GM18499 (cell line): ENCODE data around the gene NTHL1.

Source experiments
- ATAC-seq: cut with Tn5 transposase; IDR thresholded peaks from one replicate; pipeline ENCODE4 v1.9.1; 2021; ENCODE audit warnings: moderate number of reproducible peaks; ENCODE audit not compliant: insufficient read depth, unreplicated experiment

Gene NTHL1

DNA sequence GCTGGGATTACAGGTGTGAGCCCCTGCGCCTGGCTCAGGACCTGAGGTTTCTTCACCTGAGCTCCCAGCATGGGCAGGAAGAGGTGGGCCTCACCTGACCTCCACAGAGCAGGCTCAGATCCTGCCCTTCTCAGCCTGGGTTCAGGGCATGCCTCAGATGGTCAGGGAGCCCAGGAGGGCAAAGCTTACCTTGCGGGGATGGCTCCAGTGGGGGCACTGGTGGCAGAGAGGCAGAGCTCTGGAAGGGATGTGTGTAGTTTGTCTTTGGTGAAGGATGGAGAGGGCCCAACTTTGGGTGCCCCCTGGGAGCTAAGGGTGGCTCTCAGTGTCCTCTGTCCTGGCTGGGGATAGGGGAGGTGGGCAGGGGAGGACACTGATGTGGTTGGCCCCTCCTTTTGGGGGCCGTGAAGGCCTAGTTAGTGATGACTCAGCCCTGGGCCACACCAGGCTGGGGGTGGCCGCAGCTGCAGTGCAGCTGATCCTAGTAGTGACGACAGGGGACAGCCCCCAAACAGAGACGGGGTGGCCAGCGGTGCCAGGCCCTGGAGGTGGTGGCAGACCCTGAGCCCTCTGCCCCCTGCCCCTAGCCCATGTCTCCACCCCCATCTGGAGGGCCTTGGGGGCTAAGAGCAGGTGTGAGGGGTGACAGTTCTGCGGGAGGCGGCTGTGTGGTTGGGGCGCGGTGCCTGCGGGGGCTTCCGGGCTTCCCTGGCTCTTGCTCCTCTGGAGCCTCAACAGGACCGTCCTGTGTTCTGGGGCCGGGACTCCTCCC, 15.2 kb downstream of the NTHL1 start:
- ATAC-seq: no peak

DNA sequence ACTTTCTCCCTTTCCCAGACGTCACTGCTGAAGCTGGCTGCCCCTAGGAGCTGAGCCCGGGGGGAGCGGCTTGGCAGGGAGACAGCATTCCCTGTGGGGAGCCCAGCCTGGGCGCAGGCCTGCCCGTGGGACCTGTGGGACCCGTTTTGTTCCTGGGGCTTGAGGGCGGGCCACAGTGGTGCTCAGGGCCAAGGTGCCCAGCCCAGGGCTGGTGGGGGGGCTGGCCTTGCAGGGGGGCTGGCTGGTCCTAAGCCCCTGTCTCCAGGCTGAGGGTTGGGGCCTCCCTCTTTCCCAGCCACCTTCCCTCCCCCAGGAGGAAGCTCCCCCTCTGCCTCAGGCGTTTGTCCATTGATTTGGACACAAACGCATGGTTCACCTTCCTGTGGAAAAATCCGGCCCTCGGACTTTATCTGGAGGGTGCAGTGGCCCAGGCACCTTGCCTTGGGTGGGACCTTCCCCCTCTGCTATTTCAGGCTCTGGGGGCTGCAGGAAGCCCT, 16.5 kb downstream of the NTHL1 start:
- ATAC-seq: no peak

DNA sequence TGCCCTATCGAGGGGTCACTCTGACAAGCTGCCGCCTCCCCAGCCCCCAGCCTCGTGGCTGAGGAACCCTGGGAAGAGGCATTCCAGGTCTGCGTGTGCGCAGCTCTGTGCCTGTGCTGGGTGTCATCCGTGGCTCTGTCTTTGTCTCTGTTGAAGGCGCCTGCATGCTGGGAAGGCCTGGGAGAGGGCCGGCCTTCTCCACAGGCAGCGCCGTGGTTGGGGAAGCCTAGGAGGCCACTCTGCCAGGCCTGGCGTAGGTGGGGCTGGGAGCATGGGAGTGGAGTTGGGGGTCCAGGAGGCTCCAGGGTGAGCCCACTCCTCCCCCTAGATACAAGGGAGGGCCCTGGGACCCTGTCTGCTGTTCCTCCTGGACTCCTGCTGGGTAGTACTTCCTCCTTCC, 17.6 kb downstream of the NTHL1 start:
- no peak for ATAC-seq

DNA sequence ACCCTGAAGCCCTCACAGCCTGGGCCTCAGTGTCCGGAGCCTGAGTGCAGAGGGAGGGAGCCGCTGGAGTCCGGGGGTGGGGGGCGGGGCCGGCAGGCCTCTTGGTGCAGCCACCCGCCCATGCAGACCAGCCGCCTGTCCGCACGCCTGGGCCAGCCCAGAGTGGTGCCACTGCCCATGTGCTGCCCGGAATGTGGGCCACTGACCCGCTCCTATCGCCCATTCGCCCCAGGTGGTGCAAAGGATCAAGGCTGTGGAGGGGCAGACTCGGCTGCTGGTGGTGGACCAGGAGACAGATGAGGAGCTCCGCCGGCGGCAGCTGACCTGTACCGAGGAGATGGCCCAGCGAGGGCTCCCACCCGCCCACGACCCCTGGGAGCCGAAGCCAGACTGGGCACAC, 18.3 kb downstream of the NTHL1 start:
- no peak for ATAC-seq

DNA sequence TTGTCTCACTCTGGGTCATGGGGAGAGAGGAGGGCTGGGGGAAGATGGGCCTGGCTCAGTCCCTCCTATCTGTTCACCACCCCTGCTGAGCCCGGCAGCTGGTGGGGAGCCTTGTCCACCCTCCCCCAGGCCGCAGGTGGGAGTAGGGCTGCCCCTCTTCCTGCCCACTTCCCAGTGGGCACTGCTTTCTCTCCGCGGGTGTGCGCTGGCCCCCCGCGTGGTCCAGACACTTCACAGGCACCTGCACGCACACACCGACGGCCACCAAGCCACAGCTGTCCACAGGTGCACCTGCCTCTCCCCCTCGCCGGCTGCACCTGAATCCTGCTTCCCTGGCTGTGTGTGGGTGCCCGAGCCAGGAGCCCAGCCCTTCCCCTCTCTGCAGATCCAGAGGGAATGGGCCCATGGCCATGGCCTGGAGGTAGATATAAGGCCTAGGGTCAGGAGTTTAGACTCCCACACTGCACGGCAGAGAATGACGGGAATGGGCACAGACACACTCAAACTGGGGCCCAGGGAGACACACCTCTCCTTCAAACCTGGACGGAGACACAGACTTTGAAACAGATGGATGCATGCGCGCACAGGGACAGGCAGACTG, 18.9 kb downstream of the NTHL1 start:
- no peak for ATAC-seq

DNA sequence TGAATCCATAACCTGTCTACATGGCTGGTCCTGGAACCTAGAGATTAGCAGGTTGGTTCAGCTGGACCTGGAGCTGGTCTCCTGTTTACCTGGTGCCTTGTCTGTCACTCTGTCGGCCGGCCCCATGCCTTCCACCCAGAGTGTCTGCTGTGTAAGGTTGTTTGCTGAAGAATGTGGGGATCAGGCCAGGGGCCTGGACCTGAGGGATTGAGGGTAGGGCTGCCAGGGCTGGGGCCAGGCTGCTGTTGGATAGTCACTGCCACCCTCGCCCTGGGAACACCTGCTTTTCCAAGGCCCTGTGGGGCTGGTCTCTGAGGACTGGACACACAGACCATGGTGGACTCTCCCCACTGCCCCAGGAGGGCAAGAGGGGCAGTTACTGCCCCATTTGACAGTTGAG, 19.5 kb downstream of the NTHL1 start:
- no peak for ATAC-seq

DNA sequence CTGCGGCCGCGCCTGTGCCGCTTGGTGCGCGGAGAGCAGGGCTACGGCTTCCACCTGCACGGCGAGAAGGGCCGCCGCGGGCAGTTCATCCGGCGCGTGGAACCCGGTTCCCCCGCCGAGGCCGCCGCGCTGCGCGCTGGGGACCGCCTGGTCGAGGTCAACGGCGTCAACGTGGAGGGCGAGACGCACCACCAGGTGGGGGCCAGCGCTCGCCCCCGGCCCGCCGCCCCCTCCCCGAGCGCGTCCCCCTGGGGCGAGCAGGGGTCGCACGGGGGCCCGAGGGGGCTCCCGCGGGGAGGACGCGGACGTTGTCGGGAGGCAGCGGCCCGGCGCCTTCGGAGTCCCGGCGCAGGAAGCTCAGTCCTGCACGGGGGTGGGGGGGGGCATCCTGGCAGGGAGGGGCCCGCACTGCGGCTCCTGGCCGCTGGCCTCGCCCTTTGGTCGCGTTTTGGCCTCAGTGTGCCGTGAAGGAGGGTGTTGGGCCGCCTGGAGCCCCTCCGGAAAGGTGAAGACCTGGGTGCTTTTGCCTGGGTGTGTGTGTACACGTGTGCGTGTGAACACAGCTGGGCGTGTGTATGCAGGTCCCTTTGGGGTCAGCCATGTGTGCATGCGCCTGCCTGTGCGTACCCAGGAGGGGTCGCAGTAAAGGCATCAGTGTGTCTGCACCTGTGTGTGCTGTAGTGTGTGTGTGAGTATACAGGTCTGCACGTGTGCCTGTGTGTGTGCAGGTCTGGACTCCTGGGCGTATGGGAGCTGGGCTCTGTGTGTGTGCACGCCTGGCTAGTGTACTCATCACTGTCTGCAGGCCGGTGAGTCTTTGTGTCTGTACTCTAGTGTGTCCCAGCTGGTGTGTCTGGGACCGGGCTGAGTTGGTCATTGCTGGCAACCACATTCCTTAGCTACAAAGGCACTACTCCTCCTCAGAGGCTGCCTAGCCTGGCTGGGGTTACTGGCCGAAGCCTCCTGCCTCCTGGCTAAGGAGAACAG, 20.3 kb downstream of the NTHL1 start:
- no peak for ATAC-seq

DNA sequence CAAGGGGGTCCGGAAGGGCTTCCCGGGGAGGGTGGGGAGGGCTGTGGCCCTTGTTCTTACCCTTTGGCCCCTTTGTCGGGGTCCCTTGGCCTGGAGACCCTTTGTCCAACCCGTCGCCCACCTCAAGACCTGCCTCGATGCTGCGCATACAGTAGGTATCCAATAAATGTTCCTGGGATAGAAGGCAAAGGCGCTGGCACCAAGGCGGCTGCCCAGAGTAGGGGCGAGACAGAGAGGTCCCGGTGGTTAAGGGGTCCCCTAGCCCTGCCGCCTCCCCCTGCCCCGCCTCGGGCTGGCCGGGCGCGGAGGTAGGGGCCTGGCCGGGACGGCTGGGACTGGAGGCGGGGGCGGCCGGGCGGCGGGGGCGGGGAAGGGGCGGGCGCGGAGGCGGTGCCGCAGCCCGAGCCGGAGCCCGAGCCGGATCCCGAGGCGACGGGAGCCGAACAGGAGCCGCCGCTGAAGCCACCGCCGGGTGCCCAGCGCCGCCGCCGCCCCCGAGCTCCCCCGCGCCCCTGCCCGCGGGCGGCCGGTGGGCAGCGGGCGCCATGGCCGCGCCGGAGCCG, 21.1 kb downstream of the NTHL1 start, which contains the start of gene NHERF2:
TSS of gene NHERF2 (plus strand) at position 442 of the 563 bp plus-strand sequence. CDS start at position 546, 104 bp downstream.
- ATAC-seq: no peak

DNA sequence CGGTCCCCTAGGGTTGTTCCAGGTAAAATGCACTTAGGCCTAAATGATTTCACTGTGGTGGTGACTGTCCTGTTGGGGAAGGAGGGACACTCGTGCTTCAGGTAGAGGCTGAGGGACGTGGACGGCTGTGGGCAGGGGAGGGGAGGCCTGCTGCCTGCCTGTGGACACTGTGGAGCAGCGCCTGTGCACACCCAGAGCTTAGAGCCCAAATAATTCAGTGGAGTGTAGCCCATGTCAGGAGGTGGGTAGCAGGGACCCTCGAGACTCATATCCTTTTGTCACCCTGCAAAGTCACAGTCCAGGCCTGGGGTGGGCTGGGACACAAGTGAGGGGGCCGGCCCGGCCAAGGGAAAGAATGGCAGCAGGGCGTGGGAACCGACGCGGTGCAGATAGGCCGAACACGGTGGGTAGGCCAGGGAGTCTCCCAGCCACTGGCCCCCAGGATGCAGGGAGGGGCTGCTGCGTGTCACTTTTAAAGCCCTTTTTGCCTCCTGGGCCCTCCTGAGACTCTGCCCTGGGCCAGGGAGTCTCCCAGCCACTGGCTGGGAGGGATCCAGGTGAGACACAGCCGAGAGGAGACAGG, 21.7 kb downstream of the NTHL1 start:
- ATAC-seq: no peak

DNA sequence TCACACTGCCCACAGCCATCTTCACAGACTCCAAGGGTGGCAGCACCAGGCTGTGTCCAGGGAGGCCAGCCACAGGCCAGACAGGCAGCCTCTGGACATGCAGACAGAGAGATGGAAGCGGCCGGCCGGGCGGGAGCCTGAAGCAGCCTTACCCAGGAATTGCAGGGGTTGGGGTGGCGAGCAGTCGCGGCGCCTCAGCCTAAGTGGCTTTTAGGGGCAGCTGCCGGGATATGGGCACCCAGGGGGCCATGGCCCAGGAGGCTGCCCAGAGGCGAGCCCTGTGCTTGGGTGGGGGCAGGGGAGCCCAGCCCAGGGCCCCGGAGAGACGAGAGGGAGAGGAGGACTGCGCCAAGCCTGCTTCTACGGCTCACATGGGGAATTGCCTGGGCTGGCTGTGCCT, 22.4 kb downstream of the NTHL1 start:
- no peak for ATAC-seq

DNA sequence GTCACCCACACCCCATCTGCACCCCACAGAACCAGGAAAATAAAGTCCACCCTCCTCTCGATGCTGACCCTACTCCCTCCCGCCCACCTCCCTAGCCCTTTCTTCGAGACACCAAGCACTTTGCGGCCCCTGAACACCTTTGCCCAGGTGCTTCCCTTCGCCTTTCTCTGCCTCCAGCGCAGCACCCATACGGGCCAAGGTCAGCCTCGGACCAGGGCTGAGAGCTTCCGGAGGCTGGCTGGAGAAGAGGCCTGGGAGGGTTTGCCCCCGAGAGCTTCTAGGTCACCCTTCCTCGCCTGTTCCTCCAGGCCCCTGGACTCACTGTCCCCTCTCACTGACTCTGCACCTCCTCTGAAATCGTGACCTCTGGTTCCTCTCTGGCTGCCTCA, 23.6 kb downstream of the NTHL1 start:
- no peak for ATAC-seq

DNA sequence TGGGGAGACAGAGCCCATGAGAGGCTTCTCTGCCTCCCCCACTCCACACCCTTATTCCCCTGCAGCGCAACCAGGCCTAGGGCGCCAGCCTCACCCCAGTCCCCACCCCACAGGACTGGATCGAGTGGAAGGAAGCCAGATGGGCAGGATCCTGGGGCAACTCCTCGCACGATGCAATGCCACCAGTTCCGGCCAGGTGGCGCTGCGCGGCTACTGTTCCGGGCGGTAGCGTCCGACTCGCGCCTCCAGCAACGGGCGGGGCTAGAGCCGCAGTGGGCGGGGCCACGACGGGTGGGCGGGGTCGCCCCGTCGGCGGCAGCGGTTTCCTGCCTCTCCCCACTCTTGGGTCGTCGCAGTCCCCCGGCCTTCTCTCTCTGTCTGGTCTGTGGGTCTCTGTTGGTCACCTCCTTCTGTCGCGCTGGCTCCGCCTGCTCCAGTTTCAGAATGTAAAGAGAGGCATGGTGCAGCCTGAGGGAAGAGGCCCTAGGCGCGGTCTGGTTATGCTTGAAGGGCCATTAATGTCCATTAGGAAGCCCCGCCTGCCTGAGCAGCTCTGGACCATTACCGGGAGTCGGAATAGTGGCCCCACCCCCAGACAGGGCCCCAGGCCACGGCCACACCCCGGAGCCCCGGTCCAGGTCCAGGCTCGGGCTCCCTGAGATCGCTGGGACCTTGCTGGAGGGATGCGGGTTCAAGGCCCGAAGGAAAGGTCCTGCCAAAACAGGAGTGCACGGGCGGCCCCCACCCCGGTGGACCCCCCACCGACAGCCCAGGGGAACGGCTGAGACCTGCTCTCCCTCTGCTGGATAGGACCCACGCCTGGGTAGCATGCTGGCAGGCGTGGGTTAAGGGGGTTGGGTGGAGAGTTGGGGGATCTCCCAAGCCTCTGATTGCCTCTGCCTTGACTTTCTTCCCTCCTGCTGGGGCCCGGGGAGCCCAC, 24.3 kb downstream of the NTHL1 start:
- ATAC-seq: no peak

DNA sequence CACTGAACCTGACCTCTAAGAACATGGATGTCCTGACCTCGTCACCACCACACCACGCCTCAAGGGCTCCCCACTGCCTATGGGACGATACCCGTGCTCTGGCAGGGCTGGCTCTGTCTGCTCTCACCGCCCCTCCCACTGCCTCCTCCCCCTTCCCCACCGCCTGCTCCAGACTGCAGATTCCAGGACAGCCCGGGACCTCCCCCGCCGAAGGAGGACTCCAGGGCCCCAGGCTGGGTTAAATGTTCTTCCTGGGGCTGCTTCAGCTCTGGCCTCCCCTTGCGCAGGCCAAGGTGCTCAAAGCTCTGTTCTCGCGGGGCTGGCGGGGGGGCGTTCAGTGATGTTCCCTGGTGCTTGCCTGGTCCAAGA, 24.9 kb downstream of the NTHL1 start:
- ATAC-seq: no peak

DNA sequence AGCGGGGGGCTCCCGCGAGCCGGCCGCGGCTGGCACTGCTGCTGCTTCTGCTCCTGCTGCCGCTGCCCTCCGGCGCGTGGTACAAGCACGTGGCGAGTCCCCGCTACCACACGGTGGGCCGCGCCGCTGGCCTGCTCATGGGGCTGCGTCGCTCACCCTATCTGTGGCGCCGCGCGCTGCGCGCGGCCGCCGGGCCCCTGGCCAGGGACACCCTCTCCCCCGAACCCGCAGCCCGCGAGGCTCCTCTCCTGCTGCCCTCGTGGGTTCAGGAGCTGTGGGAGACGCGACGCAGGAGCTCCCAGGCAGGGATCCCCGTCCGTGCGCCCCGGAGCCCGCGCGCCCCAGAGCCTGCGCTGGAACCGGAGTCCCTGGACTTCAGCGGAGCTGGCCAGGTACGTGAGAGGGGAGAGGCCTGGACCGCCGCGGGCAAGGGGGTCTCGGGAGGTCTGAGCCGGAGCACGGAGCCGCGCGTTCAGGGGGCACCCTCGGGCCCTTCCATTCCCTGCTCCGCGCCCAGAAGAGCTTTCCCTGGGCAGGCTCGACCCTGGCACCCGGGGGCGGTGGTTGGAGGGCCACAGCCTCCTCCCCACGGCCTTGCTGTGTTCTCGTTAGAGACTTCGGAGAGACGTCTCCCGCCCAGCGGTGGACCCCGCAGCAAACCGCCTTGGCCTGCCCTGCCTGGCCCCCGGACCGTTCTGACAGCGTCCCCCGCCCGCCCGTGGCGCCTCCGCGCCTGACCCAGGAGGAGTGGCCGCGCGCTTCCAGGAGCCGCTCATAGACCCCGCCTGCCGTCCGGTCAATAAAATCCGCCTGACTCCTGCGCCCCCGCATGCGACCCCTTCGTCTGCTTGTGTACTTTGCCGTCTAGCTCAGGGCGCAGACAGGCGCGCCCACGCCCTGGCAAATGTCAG, 27.5 kb downstream of the NTHL1 start:
- no peak for ATAC-seq

DNA sequence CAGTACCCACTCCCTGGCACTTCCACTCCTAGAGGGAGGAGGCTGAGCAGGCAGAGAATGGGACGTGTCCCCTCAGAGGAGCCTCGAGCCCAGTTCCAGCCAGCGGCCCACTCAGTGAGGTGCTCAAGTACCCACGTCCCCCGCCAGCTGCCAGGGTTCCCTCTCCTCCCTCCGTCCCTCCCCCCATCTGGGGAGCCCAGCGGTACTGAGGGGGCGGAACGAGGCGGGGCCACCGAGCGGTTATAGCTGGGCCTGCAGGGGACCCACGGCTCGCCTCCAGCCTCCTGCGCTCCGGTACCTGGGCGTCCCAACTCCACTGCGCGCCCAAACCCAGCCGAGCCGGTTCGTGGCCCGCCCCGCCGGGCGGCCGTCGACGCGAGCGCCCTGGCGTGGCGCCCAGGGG, 28.1 kb downstream of the NTHL1 start, which contains the start of gene NPW:
TSS of gene NPW (plus strand) at position 268 of the 403 bp plus-strand sequence.
- ATAC-seq: no peak

DNA sequence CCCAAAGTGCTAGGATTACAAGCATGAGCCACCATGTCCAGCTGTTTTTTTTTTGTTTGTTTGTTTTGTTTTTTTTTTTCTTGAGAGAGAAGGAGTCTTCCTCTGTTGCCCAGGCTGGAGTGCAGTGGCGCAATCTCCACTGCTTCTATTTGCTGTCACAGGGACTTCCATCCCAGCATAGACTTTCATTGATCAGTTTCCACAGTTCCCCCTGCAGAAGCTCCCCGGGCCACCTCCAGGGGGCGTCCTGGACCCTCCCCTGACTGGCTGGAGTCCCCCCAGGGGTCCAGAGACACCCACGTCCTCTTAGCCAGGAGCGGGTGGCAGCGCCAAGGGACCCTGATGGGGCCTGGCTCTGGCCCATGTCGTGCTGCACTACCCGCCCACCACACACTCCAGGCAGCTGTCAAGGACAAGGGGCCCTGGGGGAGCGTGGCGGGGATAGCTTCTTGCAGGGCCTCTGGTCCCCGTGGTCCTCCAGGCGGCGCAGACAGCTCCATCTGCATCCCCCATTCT, 31.2 kb downstream of the NTHL1 start:
- ATAC-seq: no peak

DNA sequence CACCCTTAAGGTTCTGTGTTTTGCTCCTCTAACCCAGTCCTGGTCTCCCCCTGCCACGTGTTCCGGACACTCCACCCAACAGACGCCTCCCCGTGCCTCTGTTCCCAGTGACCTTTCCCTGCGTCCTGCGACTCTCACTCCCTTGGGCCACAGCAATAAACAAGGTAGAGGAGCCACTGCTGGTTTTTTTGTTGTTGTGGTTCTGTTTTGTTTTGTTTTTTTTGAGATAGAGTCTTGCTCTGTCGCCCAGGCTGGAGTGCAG, 31.8 kb downstream of the NTHL1 start:
- no peak for ATAC-seq
